ENCODE measurements around the gene CD300C.
"Not testable (repeated sequence)": the region's sequence is repeated elsewhere in the genome, so short reads cannot be mapped to it uniquely, and the experiment has no call there.

Gene CD300C

GRCh38 chr17:74527081-74527480, 18.8 kb downstream of the CD300C start:
- H3K9ac ChIP-seq (ENCODE audit: low read depth, low read length): no peak overlapping the region
- peaks cover 3% of the 10 kb centered on the region for H3K9me3 ChIP-seq (ENCODE audit: control insufficient read depth, insufficient read depth, low read length)
- H3K4me1 ChIP-seq (ENCODE audit: control insufficient read depth, insufficient read depth, low read length): peaks cover 4% of the 10 kb centered on the region
- no peaks in the 10 kb centered on the region for H3K27me3 ChIP-seq (ENCODE audit: control insufficient read depth, insufficient read depth, low read length)
- no peaks in the 10 kb centered on the region for H3K36me3 ChIP-seq (ENCODE audit: control insufficient read depth, insufficient read depth, low read length)
- no peak overlapping the region for H3K4me3 ChIP-seq (ENCODE audit: low read depth, low read length)

GRCh38 chr17:74526681-74527080, 19.2 kb downstream of the CD300C start:
- Histone ChIP-seq H3K9me3 (ENCODE audit: control insufficient read depth, insufficient read depth, low read length) (peaks cover 3% of the 10 kb centered on the region), H3K36me3 (ENCODE audit: control insufficient read depth, insufficient read depth, low read length) (no peaks in the 10 kb centered on the region), H3K9ac (ENCODE audit: low read depth, low read length) (no peak overlapping the region), H3K27me3 (ENCODE audit: control insufficient read depth, insufficient read depth, low read length) (no peaks in the 10 kb centered on the region), H3K4me3 (ENCODE audit: low read depth, low read length) (no peak overlapping the region), H3K4me1 (ENCODE audit: control insufficient read depth, insufficient read depth, low read length) (peaks cover 2% of the 10 kb centered on the region)

DNA sequence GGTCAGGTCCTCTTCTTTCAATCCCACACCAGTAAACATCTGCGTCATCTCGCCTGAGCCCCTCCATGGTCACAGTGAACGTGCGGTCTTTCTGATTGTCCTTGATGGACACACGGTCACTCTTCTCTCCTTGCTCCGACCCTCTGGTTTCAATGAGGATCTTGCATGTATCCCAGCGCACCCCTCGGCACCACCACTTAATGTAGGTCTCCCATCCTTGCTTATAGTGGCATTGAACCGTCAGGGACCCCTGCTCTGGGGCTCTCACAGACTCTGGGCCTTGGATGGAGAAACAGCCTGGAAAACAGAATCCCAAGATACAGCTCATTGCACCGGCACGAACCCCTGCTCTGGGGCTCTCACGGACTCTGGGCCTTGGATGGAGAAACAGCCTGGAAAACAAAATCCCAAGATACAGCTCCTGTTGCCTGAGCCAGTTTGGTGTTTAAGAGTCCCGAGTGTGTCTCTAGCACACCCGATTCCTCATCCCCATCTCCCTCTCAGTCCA, 20.1 kb downstream of the CD300C start:
- Histone ChIP-seq H3K4me1 (ENCODE audit: control insufficient read depth, insufficient read depth, low read length) (no peaks in the 10 kb centered on the region), H3K27me3 (ENCODE audit: control insufficient read depth, insufficient read depth, low read length) (no peaks in the 10 kb centered on the region), H3K4me3 (ENCODE audit: low read depth, low read length) (no peak overlapping the region), H3K9ac (ENCODE audit: low read depth, low read length) (no peak overlapping the region), H3K36me3 (ENCODE audit: control insufficient read depth, insufficient read depth, low read length) (no peaks in the 10 kb centered on the region), H3K9me3 (ENCODE audit: control insufficient read depth, insufficient read depth, low read length) (peaks cover 3% of the 10 kb centered on the region)

DNA sequence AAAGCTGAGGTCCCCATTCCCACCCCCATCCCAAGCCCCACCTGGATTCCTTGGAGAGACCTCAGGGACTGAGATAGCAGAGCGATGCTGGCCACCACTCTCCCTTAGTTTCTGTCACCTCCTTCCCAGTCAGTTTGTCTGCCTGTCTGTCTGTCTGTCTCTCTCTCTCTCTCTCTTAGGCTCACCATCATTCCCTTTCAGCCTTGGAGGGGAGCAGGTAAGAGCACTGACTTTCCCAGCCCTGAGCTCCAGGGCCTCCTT, 20.5 kb downstream of the CD300C start:
- Histone ChIP-seq H3K27me3 (ENCODE audit: control insufficient read depth, insufficient read depth, low read length) (no peaks in the 10 kb centered on the region), H3K9me3 (ENCODE audit: control insufficient read depth, insufficient read depth, low read length) (peaks cover 3% of the 10 kb centered on the region), H3K4me1 (ENCODE audit: control insufficient read depth, insufficient read depth, low read length) (no peaks in the 10 kb centered on the region), H3K9ac (ENCODE audit: low read depth, low read length) (no peak overlapping the region), H3K36me3 (ENCODE audit: control insufficient read depth, insufficient read depth, low read length) (no peaks in the 10 kb centered on the region), H3K4me3 (ENCODE audit: low read depth, low read length) (no peak overlapping the region)

GRCh38 chr17:74524653-74525464, 21.1 kb downstream of the CD300C start:
- no peak overlapping the region for H3K4me3 ChIP-seq (ENCODE audit: low read depth, low read length)
- H3K4me1 ChIP-seq (ENCODE audit: control insufficient read depth, insufficient read depth, low read length): no peaks in the 10 kb centered on the region
- no peak overlapping the region for H3K9ac ChIP-seq (ENCODE audit: low read depth, low read length)
- H3K9me3 ChIP-seq (ENCODE audit: control insufficient read depth, insufficient read depth, low read length): peaks cover 3% of the 10 kb centered on the region
- H3K27me3 ChIP-seq (ENCODE audit: control insufficient read depth, insufficient read depth, low read length): no peaks in the 10 kb centered on the region
- H3K36me3 ChIP-seq (ENCODE audit: control insufficient read depth, insufficient read depth, low read length): no peaks in the 10 kb centered on the region

- Histone ChIP-seq H3K9me3 (ENCODE audit: control insufficient read depth, insufficient read depth, low read length) (peaks cover 3% of the 10 kb centered on the region), H3K9ac (ENCODE audit: low read depth, low read length) (no peak overlapping the region), H3K4me3 (ENCODE audit: low read depth, low read length) (no peak overlapping the region), H3K4me1 (ENCODE audit: control insufficient read depth, insufficient read depth, low read length) (no peaks in the 10 kb centered on the region), H3K36me3 (ENCODE audit: control insufficient read depth, insufficient read depth, low read length) (no peaks in the 10 kb centered on the region), H3K27me3 (ENCODE audit: control insufficient read depth, insufficient read depth, low read length) (no peaks in the 10 kb centered on the region)
These were observed 22.6 kb downstream of the CD300C start for GRCh38 chr17:74523308-74523707.

DNA sequence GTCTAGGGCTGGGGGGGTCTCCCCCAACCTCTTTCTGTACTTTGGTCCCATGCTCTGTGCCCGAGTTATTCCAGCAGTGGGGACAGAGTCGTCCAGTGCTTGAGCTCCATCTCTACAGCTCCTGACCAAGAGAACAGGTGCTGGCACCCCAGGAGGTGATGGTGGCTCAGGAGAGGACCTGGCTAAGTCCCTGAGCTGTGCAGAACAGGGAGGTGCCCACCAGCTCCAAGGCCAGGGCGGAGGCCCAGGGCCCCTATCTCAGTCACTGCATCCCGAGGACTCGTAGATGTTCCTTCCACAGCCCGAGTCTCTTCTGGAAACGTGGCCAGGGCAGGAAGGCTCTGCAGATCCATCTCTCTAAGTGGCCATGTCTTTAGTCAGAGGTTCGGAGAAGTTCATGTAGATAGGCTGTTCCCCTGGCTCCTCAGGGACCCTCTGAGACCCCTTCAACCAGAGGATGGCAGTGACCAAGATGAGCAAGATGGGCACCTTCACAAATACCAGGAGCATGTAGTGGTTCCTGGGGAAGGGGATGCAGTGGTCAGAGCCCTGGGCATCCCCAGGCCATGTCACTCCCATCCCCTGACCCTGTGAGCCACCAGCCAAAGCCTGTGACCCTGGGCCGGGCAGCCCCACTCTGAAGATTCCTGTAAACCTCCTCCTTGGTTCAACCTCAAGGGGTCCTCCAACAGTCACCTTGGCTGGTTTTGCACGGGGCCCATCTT, 23.4 kb downstream of the CD300C start:
- no peak overlapping the region for H3K9ac ChIP-seq (ENCODE audit: low read depth, low read length)
- no peaks in the 10 kb centered on the region for H3K36me3 ChIP-seq (ENCODE audit: control insufficient read depth, insufficient read depth, low read length)
- no peak overlapping the region for H3K4me3 ChIP-seq (ENCODE audit: low read depth, low read length)
- H3K27me3 ChIP-seq (ENCODE audit: control insufficient read depth, insufficient read depth, low read length): no peaks in the 10 kb centered on the region
- H3K4me1 ChIP-seq (ENCODE audit: control insufficient read depth, insufficient read depth, low read length): no peaks in the 10 kb centered on the region
- peaks cover 3% of the 10 kb centered on the region for H3K9me3 ChIP-seq (ENCODE audit: control insufficient read depth, insufficient read depth, low read length)

DNA sequence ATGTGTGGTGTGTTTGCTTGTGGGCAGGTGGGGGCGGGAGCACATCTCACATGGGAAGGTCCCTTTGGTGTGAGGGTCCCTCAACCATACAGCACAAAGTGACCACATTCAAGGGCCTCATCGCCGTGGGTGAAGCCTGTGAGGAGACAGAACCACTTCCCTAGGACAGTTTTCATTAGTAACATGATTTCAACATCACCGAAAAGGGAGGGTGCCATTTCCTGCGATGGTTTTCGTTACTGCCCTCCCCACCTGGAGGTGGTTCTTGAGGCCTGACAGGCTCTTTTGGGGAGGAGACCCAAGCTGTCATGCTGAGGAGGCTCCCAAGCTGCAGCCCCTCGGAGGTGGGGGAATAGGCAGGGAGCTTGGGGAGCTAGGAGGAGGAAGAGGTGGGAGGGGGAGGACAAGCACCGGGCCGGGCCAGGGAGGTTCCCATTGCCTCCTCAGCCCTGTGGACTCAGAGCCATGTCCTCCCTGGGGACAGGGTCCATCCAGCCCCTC, 24.2 kb downstream of the CD300C start:
- Histone ChIP-seq H3K4me1 (ENCODE audit: control insufficient read depth, insufficient read depth, low read length) (no peaks in the 10 kb centered on the region), H3K36me3 (ENCODE audit: control insufficient read depth, insufficient read depth, low read length) (no peaks in the 10 kb centered on the region), H3K4me3 (ENCODE audit: low read depth, low read length) (no peak overlapping the region), H3K9me3 (ENCODE audit: control insufficient read depth, insufficient read depth, low read length) (peaks cover 3% of the 10 kb centered on the region), H3K27me3 (ENCODE audit: control insufficient read depth, insufficient read depth, low read length) (no peaks in the 10 kb centered on the region), H3K9ac (ENCODE audit: low read depth, low read length) (no peak overlapping the region)

DNA sequence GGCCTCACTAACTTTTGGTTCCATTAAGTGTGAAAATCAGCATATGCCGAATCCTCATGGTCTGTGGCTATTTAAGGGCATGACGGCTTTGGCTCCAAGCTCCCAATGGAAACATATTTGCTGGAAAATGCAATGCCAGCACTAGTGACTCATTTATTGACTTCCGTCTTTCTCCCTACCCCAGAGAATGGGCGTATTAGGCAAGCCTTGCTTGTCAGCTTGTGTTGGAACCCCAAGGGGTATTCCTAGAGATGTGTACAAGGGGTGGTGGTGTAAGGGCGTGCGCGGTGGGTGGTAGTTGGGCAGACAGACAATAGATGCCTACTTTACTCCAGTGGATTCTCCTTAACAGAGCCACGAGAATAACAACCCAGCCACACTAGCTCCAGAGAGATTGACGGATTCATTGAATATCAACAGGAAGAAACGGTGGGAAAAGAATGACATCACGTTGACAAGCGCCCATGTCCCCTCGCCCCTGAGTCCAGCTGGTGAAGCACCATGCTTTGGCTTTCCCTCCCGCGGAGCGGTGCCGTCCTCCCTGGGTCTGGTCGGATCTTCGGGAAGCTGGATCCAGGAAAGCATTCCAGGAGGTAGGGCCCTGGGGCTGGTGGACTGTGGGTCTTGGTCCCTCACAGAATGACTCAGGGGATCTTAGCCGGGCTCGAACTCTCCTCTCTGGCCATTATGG, 25.0 kb downstream of the CD300C start:
- Histone ChIP-seq H3K36me3 (ENCODE audit: control insufficient read depth, insufficient read depth, low read length) (no peaks in the 10 kb centered on the region), H3K4me1 (ENCODE audit: control insufficient read depth, insufficient read depth, low read length) (no peaks in the 10 kb centered on the region), H3K9me3 (ENCODE audit: control insufficient read depth, insufficient read depth, low read length) (peaks cover 3% of the 10 kb centered on the region), H3K27me3 (ENCODE audit: control insufficient read depth, insufficient read depth, low read length) (no peaks in the 10 kb centered on the region), H3K9ac (ENCODE audit: low read depth, low read length) (no peak overlapping the region), H3K4me3 (ENCODE audit: low read depth, low read length) (no peak overlapping the region)

- Histone ChIP-seq H3K9ac (ENCODE audit: low read depth, low read length) (no peak overlapping the region), H3K9me3 (ENCODE audit: control insufficient read depth, insufficient read depth, low read length) (peaks cover 3% of the 10 kb centered on the region), H3K4me1 (ENCODE audit: control insufficient read depth, insufficient read depth, low read length) (no peaks in the 10 kb centered on the region), H3K36me3 (ENCODE audit: control insufficient read depth, insufficient read depth, low read length) (no peaks in the 10 kb centered on the region), H3K27me3 (ENCODE audit: control insufficient read depth, insufficient read depth, low read length) (no peaks in the 10 kb centered on the region), H3K4me3 (ENCODE audit: low read depth, low read length) (no peak overlapping the region)
These were observed 25.9 kb downstream of the CD300C start for GRCh38 chr17:74520016-74520434.

- H3K4me3 ChIP-seq (ENCODE audit: low read depth, low read length); H3K4me1 ChIP-seq (ENCODE audit: control insufficient read depth, insufficient read depth, low read length); H3K9me3 ChIP-seq (ENCODE audit: control insufficient read depth, insufficient read depth, low read length); H3K9ac ChIP-seq (ENCODE audit: low read depth, low read length); H3K36me3 ChIP-seq (ENCODE audit: control insufficient read depth, insufficient read depth, low read length); H3K27me3 ChIP-seq (ENCODE audit: control insufficient read depth, insufficient read depth, low read length): not testable (repeated sequence)
These were observed 27.4 kb downstream of the CD300C start for GRCh38 chr17:74518413-74518981.
